ENCODE data around the gene CITED4.

Gene CITED4

GRCh38 chr1:40838980-40839942 is 22.9 kb downstream of the CITED4 start:
- no peaks in the 10 kb centered on the region for H3K79me2 ChIP-seq (ENCODE audit: insufficient read depth, low read length)
- H3K27me3 ChIP-seq (ENCODE audit: insufficient read depth, low read length) = peaks cover 6% of the 10 kb centered on the region; the same call in 1 of the 2 replicates
- H3F3A ChIP-seq (ENCODE audit: insufficient read depth, low read length) = no peaks in the 10 kb centered on the region
- H3K9ac ChIP-seq (ENCODE audit: low read length) = no peak overlapping the region
- H4K20me1 ChIP-seq (ENCODE audit: insufficient read depth, low read length) = no peaks in the 10 kb centered on the region
- no peak overlapping the region for H3K4me2 ChIP-seq (ENCODE audit: low read length)
- no peaks in the 10 kb centered on the region for H3K36me3 ChIP-seq (ENCODE audit: insufficient read depth, low read length)
- H3K4me1 ChIP-seq (ENCODE audit: insufficient read depth, low read length, severe bottlenecking) = no peaks in the 10 kb centered on the region
- H3K4me3 ChIP-seq (ENCODE audit: low read depth, low read length, poor library complexity, severe bottlenecking) = no peak overlapping the region
- H2AFZ ChIP-seq (ENCODE audit: low read length) = no peak overlapping the region
- TF ChIP-seq EZH2 (IDR thresholded peaks at IDR 0.05; ENCODE audit: borderline replicate concordance, low read length) (no peak), CTCF (IDR thresholded peaks at IDR 0.05; ENCODE audit: low read length) (no peak)
- no peak overlapping the region for H3K27ac ChIP-seq (ENCODE audit: low read depth, low read length, poor library complexity, severe bottlenecking)
- no peaks in the 10 kb centered on the region for H3K9me3 ChIP-seq (ENCODE audit: low read length)
- H3K9me2 ChIP-seq (ENCODE audit: low read depth, low read length) = no peaks in the 10 kb centered on the region

- no peak for TF ChIP-seq CTCF (IDR thresholded peaks at IDR 0.05; ENCODE audit: low read length)
- no peak for TF ChIP-seq EZH2 (IDR thresholded peaks at IDR 0.05; ENCODE audit: borderline replicate concordance, low read length)
- no peaks in the 10 kb centered on the region for H3K4me1 ChIP-seq (ENCODE audit: insufficient read depth, low read length, severe bottlenecking)
- no peak overlapping the region for H3K27ac ChIP-seq (ENCODE audit: low read depth, low read length, poor library complexity, severe bottlenecking)
- no peak overlapping the region for H3K9ac ChIP-seq (ENCODE audit: low read length)
- H3K27me3 ChIP-seq (ENCODE audit: insufficient read depth, low read length) = peaks cover 6% of the 10 kb centered on the region; the same call in 1 of the 2 replicates
- H3F3A ChIP-seq (ENCODE audit: insufficient read depth, low read length) = no peaks in the 10 kb centered on the region
- H3K79me2 ChIP-seq (ENCODE audit: insufficient read depth, low read length) = no peaks in the 10 kb centered on the region
- H4K20me1 ChIP-seq (ENCODE audit: insufficient read depth, low read length) = no peaks in the 10 kb centered on the region
- H2AFZ ChIP-seq (ENCODE audit: low read length) = no peak overlapping the region
- no peak overlapping the region for H3K4me2 ChIP-seq (ENCODE audit: low read length)
- no peaks in the 10 kb centered on the region for H3K9me3 ChIP-seq (ENCODE audit: low read length)
- H3K9me2 ChIP-seq (ENCODE audit: low read depth, low read length) = no peaks in the 10 kb centered on the region
- no peaks in the 10 kb centered on the region for H3K36me3 ChIP-seq (ENCODE audit: insufficient read depth, low read length)
- H3K4me3 ChIP-seq (ENCODE audit: low read depth, low read length, poor library complexity, severe bottlenecking) = no peak overlapping the region
These were observed 23.9 kb downstream of the CITED4 start for GRCh38 chr1:40838045-40838979.

- Histone ChIP-seq H4K20me1 (ENCODE audit: insufficient read depth, low read length) (no peaks in the 10 kb centered on the region), H3K9me2 (ENCODE audit: low read depth, low read length) (no peaks in the 10 kb centered on the region), H3K79me2 (ENCODE audit: insufficient read depth, low read length) (no peaks in the 10 kb centered on the region), H3K4me3 (ENCODE audit: low read depth, low read length, poor library complexity, severe bottlenecking) (no peak overlapping the region), H3K36me3 (ENCODE audit: insufficient read depth, low read length) (no peaks in the 10 kb centered on the region), H3F3A (ENCODE audit: insufficient read depth, low read length) (no peaks in the 10 kb centered on the region), H3K9ac (ENCODE audit: low read length) (no peak overlapping the region), H3K27me3 (ENCODE audit: insufficient read depth, low read length) (peaks cover 5% of the 10 kb centered on the region; the same call in 1 of the 2 replicates), H3K27ac (ENCODE audit: low read depth, low read length, poor library complexity, severe bottlenecking) (no peak overlapping the region), H3K9me3 (ENCODE audit: low read length) (no peaks in the 10 kb centered on the region), H3K4me2 (ENCODE audit: low read length) (no peak overlapping the region), H3K4me1 (ENCODE audit: insufficient read depth, low read length, severe bottlenecking) (no peaks in the 10 kb centered on the region), H2AFZ (ENCODE audit: low read length) (no peak overlapping the region)
- no peak for TF ChIP-seq CTCF (IDR thresholded peaks at IDR 0.05; ENCODE audit: low read length)
- no peak for TF ChIP-seq EZH2 (IDR thresholded peaks at IDR 0.05; ENCODE audit: borderline replicate concordance, low read length)
These were observed 24.6 kb downstream of the CITED4 start for GRCh38 chr1:40837601-40838000.
